HepG2 (cell line): ENCODE measurements around the gene UNG. TPM values are rescaled to one million over a fixed set of nuclear protein-coding genes. Genes with fewer than 3 reads are reported as not detected.

Experiments
- BRCA1 ChIP-seq: sonication (generic); formaldehyde crosslinking; IDR thresholded peaks from 2 replicates; pipeline ENCODE4 v1.4.0; 2020; ENCODE audit warnings: missing genetic modification reagents
- GATA4 ChIP-seq: sonication (generic); IDR thresholded peaks from 2 replicates; pipeline ENCODE4 v1.6.1; 2016; ENCODE audit warnings: antibody characterized with exemption, low read depth, borderline replicate concordance
- GLI4 ChIP-seq: sonication (generic); formaldehyde crosslinking; IDR thresholded peaks from 2 replicates; pipeline ENCODE4 v1.5.1; 2020; ENCODE audit warnings: missing genetic modification reagents, mild to moderate bottlenecking, moderate library complexity, borderline replicate concordance
- HDAC2 ChIP-seq: sonication (generic); formaldehyde crosslinking; IDR thresholded peaks from 2 replicates; pipeline ENCODE4 v1.4.0; 2020; ENCODE audit warnings: missing genetic modification reagents
- HNRNPL ChIP-seq: fragments of 200-400 bp; formaldehyde crosslinking; IDR thresholded peaks from 2 replicates; pipeline ENCODE4 v1.6.1; 2017; ENCODE audit warnings: mild to moderate bottlenecking, low read depth, low read length
- HOXA9 ChIP-seq: sonication (generic); formaldehyde crosslinking; IDR thresholded peaks from 2 replicates; pipeline ENCODE4 v1.8.1; 2022; ENCODE audit warnings: missing genetic modification reagents, mild to moderate bottlenecking, moderate library complexity, borderline replicate concordance
- MED13 ChIP-seq: sonication (generic); formaldehyde crosslinking; IDR thresholded peaks from 2 replicates; pipeline ENCODE4 v1.5.0; 2020; ENCODE audit warnings: missing genetic modification reagents
- MEIS1 ChIP-seq: sonication (generic); formaldehyde crosslinking; IDR thresholded peaks from 2 replicates; pipeline ENCODE4 v1.9.0; 2021; ENCODE audit warnings: mild to moderate bottlenecking, missing genetic modification reagents, moderate library complexity, borderline replicate concordance
- MTA3 ChIP-seq: sonication (generic); formaldehyde crosslinking; IDR thresholded peaks from 2 replicates; pipeline ENCODE4 v1.4.0; 2020; ENCODE audit warnings: missing genetic modification reagents
- NFKBIZ ChIP-seq: IDR thresholded peaks from 2 replicates; pipeline ENCODE4 v1.6.1; 2018; ENCODE audit warnings: missing genetic modification reagents, missing compliant biosample characterization
- NR2C2 ChIP-seq: sonication (generic); formaldehyde crosslinking; IDR thresholded peaks from 2 replicates; pipeline ENCODE4 v1.4.0; 2020; ENCODE audit warnings: missing genetic modification reagents, mild to moderate bottlenecking, moderate library complexity, borderline replicate concordance
- NR2F6 ChIP-seq, 2 experiments: IDR thresholded peaks; 2 replicates each; pipeline ENCODE4 v1.6.1; 2016; ENCODE audit warnings: antibody characterized with exemption in 1 of 2, mild to moderate bottlenecking in 1 of 2
- SP140L ChIP-seq: sonication (generic); formaldehyde crosslinking; IDR thresholded peaks from 2 replicates; pipeline ENCODE4 v1.4.0; 2020; ENCODE audit warnings: missing genetic modification reagents, borderline replicate concordance
- THYN1 ChIP-seq: sonication (generic); formaldehyde crosslinking; IDR thresholded peaks from 2 replicates; pipeline ENCODE4 v1.8.1; 2023; ENCODE audit warnings: low read depth, mild to moderate bottlenecking, moderate library complexity, missing genetic modification reagents, borderline replicate concordance
- ZNF121 ChIP-seq: sonication (generic); formaldehyde crosslinking; IDR thresholded peaks from 2 replicates; pipeline ENCODE4 v1.5.0; 2020; ENCODE audit warnings: mild to moderate bottlenecking, missing genetic modification reagents
- ZNF143 ChIP-seq: sonication (generic); formaldehyde crosslinking; IDR thresholded peaks from 2 replicates; pipeline ENCODE4 v1.4.0; 2020; ENCODE audit warnings: missing genetic modification reagents
- ZNF253 ChIP-seq: sonication (generic); formaldehyde crosslinking; IDR thresholded peaks from 2 replicates; pipeline ENCODE4 v1.8.0; 2022; ENCODE audit warnings: mild to moderate bottlenecking, missing genetic modification reagents, borderline replicate concordance
- ZNF432 ChIP-seq: sonication (generic); formaldehyde crosslinking; IDR thresholded peaks from 2 replicates; pipeline ENCODE4 v1.5.0; 2020; ENCODE audit warnings: missing genetic modification reagents, mild to moderate bottlenecking, borderline replicate concordance
- ZNF451 ChIP-seq: sonication (generic); formaldehyde crosslinking; IDR thresholded peaks from 2 replicates; pipeline ENCODE4 v1.5.0; 2020; ENCODE audit warnings: mild to moderate bottlenecking, missing genetic modification reagents
- ZNF605 ChIP-seq: sonication (generic); formaldehyde crosslinking; IDR thresholded peaks from 2 replicates; pipeline ENCODE4 v1.8.0; 2022; ENCODE audit warnings: mild to moderate bottlenecking, missing genetic modification reagents
- ZSCAN31 ChIP-seq: sonication (generic); formaldehyde crosslinking; IDR thresholded peaks from 2 replicates; pipeline ENCODE4 v1.5.0; 2020; ENCODE audit warnings: low read depth, mild to moderate bottlenecking, missing genetic modification reagents
- polyA plus RNA-seq, 8 experiments: library from polyadenylated mRNA; depleted of rRNA in 3 of 8; stranded (reverse) in 7 of 8; unstranded in 1 of 8; fragments of >200 nt; fragmentation: Illumina TruSeq in 4 of 8; extraction: Trizol in 4 of 8; gene quantifications; 2 replicates each; pipeline versions ENCODE4 v1.2.1 to v1.2.3, GENCODE V29; 2011 to 2016; ENCODE audit warnings: low read depth in 4 of 8, missing spikeins in 1 of 8, mixed read lengths in 1 of 8; ENCODE audit not compliant: insufficient read depth in 1 of 8
- total RNA-seq, 5 experiments: library from RNA; depleted of rRNA; stranded (reverse); fragments of >200 nt; fragmentation: Illumina TruSeq; extraction: Trizol; gene quantifications; 2 replicates each; pipeline ENCODE4 v1.2.3, GENCODE V29; 2016; ENCODE audit warnings: low read depth in 1 of 5
- TF ChIP-seq, protein P1 (sequence below): sonication (generic); IDR thresholded peaks from 2 replicates; pipeline ENCODE4 v1.6.1; 2016; ENCODE audit warnings: low read depth, borderline replicate concordance
- TF ChIP-seq, protein P2 (sequence below): sonication (generic); formaldehyde crosslinking; IDR thresholded peaks from 2 replicates; pipeline ENCODE4 v1.4.0; 2020; ENCODE audit warnings: missing genetic modification reagents, borderline replicate concordance
- TF ChIP-seq, protein P3 (sequence below): IDR thresholded peaks from 2 replicates; pipeline ENCODE4 v1.6.1; 2018; ENCODE audit warnings: missing genetic modification reagents

UNG gene
- total and polyA plus RNA-seq, 2 of the 13 experiments (the other 11 are each of a cell fraction or from before 2014, with no cell fraction given), result 23.3 to 114 TPM

DNA sequence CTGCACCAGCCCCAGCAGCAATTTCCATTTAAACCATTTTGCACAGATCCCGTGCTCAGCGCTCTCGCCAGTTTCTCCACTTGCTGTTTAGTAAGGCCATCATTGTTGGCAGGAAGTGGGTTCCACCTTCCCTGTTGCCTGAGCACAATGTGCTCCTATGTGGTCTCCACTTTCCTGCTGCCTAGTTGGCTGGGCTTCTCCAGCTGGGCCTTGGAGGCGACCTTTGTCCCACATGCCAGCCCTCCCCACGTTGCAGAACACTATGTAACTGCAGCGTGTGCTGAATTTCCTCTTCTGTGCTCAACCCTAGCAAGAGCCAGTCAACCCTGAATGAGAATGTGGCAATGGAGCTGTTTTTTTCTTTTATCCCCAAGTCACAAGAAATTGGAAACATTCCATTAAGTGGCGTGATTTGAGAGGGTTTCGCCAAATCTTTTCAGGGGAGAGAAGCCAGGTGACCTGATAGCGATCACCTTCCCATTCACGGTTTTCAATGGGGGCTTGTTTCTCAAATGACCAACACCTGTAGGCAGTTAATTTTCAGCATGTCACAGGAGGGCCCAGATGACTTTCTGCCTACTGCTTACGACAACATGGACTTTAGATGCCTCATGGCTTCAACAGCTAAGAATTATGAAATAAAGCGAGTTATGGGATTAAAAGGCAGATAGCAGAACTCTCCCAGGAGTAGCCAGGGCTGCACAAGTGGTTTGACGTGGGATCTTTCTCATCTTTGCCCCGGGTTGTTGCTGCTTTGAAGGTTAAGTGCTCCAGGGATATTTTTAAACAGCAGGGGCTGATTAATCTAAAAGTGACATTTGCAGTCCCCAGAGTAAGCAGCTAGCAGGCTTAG is 18.6 kb downstream of the UNG start, which contains the start of gene ACACB (continued):
- TF ChIP-seq ZSCAN31 (CRISPR knock-in tag) (peak; percentile 47; the same call in 1 of the 2 replicates), MED13 (CRISPR knock-in tag) (no peak), ZNF605 (peak; percentile 47; the same call in 1 of the 2 replicates), HOXA9 (CRISPR knock-in tag) (no peak), GLI4 (CRISPR knock-in tag) (no peak), MEIS1 (no peak), GATA4 (no peak; the same call in 1 of the 2 replicates), NR2C2 (CRISPR knock-in tag) (peak; percentile 61; the same call in 1 of the 2 replicates), NFKBIZ (CRISPR knock-in tag) (no peak; the same call in 1 of the 2 replicates), HDAC2 (peak; percentile 83), THYN1 (CRISPR knock-in tag) (no peak), ZNF432 (CRISPR knock-in tag) (no peak), NR2F6 (IDR thresholded peaks at IDR 0.05) (0 out of 2 replicates have a peak, but pooled peaks have one; percentile 11), NR2F6 (CRISPR knock-in tag; IDR thresholded peaks at IDR 0.05) (peak; percentile 70), BRCA1 (CRISPR knock-in tag) (no peak), SP140L (no peak), ZNF253 (no peak), ZNF451 (no peak), HNRNPL (no peak), ZNF121 (CRISPR knock-in tag) (0 out of 2 replicates have a peak, but pooled peaks have one; percentile 52), ZNF143 (CRISPR knock-in tag) (no peak), MTA3 (CRISPR knock-in tag) (no peak)
- TF ChIP-seq, protein P1, sequence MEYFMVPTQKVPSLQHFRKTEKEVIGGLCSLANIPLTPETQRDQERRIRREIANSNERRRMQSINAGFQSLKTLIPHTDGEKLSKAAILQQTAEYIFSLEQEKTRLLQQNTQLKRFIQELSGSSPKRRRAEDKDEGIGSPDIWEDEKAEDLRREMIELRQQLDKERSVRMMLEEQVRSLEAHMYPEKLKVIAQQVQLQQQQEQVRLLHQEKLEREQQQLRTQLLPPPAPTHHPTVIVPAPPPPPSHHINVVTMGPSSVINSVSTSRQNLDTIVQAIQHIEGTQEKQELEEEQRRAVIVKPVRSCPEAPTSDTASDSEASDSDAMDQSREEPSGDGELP, result peak; percentile 97
- TF ChIP-seq, protein P2, sequence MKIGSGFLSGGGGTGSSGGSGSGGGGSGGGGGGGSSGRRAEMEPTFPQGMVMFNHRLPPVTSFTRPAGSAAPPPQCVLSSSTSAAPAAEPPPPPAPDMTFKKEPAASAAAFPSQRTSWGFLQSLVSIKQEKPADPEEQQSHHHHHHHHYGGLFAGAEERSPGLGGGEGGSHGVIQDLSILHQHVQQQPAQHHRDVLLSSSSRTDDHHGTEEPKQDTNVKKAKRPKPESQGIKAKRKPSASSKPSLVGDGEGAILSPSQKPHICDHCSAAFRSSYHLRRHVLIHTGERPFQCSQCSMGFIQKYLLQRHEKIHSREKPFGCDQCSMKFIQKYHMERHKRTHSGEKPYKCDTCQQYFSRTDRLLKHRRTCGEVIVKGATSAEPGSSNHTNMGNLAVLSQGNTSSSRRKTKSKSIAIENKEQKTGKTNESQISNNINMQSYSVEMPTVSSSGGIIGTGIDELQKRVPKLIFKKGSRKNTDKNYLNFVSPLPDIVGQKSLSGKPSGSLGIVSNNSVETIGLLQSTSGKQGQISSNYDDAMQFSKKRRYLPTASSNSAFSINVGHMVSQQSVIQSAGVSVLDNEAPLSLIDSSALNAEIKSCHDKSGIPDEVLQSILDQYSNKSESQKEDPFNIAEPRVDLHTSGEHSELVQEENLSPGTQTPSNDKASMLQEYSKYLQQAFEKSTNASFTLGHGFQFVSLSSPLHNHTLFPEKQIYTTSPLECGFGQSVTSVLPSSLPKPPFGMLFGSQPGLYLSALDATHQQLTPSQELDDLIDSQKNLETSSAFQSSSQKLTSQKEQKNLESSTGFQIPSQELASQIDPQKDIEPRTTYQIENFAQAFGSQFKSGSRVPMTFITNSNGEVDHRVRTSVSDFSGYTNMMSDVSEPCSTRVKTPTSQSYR (CRISPR knock-in tag), result peak; percentile 58; the same call in 1 of the 2 replicates
- TF ChIP-seq, protein P3, sequence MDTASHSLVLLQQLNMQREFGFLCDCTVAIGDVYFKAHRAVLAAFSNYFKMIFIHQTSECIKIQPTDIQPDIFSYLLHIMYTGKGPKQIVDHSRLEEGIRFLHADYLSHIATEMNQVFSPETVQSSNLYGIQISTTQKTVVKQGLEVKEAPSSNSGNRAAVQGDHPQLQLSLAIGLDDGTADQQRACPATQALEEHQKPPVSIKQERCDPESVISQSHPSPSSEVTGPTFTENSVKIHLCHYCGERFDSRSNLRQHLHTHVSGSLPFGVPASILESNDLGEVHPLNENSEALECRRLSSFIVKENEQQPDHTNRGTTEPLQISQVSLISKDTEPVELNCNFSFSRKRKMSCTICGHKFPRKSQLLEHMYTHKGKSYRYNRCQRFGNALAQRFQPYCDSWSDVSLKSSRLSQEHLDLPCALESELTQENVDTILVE, result no peak
